GM10847 (cell line): Measurements from ENCODE around the gene SULT1C2.

Source experiments
- POLR2A ChIP-seq: IDR thresholded peaks from 2 replicates; pipeline ENCODE4 v1.6.1; 2011; ENCODE audit not compliant: insufficient read length; ENCODE audit errors: extremely low read depth

SULT1C2 gene

GRCh38 chr2:108271691-108272253 is 16.9 kb upstream of the SULT1C2 start:
- no peak for TF ChIP-seq POLR2A

DNA sequence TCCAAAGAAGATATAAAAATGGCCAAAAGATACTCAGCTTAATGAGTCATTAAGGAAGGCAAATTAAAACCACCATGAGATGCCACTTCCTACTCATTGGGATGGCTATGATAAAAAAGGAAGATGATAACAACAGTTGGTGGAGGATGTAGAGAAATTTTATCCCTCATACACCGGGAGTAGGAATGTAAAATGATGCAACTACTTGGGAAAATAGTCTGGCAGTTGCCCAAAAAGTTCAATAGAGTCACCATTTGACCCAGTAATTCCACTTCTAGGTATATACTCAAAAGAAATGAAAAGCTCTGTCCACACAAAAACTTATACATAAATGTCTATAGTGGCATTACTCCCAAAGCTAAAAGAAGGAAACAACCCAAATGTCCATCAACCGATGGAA is 10.1 kb upstream of the SULT1C2 start:
- TF ChIP-seq POLR2A = no peak

- no peak for TF ChIP-seq POLR2A
These were observed 9.2 kb upstream of the SULT1C2 start for GRCh38 chr2:108279468-108279867.

DNA sequence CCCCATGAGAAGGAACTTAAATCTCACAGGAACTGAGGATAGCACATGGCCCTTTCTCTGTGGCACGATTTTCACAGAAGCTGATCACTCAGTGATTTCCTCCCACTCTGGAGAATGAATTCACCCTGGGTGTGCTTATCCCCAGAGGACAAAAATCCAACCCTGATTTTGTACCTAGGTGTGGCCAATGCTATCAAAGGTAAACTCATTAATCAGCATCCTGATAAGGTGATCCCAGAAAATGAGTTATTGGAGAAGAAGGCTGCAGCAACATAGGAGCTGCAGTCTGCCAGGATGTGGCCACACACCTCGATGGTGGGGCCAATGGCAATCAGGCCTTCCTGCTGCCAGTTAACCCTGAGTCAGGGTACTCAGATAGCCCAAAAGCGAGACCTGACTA is 8.2 kb upstream of the SULT1C2 start:
- no peak for TF ChIP-seq POLR2A

DNA sequence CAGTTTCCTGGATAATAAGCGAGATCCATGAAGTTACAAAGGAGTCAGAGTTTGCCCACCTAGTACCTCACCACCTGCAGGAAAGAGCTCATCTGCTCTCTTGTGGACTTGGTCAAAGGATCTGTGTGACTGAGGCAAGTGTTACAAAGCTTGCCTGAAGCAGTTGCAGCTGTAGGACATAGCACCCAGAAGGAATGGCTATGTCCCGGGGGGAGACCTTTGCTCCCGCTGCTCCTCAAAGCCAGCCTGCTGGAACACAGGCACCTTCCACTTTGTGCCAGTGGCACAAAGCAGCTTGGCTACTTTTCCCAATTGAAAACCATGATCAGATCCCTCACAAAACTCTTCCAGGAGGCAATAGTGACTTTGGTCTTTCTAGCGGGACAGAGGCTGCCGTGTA is 3.1 kb upstream of the SULT1C2 start:
- TF ChIP-seq POLR2A = no peak

GRCh38 chr2:108287169-108287568 is 1.5 kb upstream of the SULT1C2 start:
- TF ChIP-seq POLR2A = no peak

DNA sequence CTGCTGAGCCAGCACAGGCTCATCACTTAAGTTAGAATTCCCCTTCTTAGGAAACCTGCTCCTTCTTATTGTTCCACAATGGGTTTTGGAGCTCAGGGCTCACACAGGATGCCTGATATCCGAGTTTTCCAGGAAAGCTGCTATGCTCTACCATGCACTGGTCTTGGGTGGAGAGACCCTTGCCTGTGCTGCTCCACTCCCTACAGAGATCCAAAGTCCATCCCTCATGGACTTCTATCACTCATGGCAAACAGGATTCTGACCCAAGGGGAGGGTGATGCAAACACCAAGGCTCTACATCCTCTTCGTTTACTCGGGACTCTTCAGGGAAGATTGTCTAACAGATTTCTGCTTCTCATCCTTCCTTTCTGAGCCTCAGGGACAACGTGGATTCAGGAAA is 5.2 kb downstream of the SULT1C2 start:
- TF ChIP-seq POLR2A = no peak

- no peak for TF ChIP-seq POLR2A
These were observed 8.9 kb downstream of the SULT1C2 start for GRCh38 chr2:108297436-108298141.

DNA sequence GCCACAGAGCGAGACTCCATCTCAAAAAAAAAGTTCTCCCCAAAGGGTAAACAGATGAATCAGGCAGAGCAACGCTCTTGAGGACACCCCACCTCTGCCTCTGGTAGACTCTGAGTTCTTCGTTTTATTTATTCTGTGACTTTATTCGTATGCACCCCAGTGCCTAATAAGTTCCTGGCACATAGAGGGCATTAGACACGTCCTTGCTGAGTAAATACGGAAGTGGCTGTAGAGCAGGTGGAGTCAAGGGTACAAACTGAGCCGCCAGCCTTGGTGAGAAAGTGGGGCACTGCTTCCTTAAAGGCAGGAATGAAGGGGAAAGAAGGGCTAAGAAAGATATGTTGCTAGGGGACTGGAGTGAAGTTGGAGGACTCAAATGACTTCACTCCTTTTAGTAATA is 12.9 kb downstream of the SULT1C2 start:
- TF ChIP-seq POLR2A = no peak

- no peak for TF ChIP-seq POLR2A
These were observed 16.3 kb downstream of the SULT1C2 start for GRCh38 chr2:108304975-108305374.

DNA sequence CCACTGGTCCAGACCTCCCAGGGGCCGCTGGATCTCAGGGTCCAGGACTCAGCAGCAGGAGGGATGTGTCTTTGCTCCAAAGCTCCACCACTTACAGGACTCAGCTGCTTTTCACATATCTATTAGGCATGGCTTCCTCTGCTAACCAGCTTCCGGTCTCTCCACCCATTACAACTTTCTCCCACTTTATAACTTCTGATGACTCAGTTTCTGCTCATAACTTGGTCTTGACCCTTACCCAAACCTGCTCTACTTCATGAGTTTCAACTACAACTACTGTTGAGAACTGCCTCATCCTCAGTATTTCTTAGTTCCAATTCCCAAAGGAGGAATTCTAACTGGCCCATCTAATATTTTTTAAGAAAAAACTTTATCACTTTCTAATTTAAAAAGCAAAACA is 17.2 kb downstream of the SULT1C2 start:
- TF ChIP-seq POLR2A = no peak

DNA sequence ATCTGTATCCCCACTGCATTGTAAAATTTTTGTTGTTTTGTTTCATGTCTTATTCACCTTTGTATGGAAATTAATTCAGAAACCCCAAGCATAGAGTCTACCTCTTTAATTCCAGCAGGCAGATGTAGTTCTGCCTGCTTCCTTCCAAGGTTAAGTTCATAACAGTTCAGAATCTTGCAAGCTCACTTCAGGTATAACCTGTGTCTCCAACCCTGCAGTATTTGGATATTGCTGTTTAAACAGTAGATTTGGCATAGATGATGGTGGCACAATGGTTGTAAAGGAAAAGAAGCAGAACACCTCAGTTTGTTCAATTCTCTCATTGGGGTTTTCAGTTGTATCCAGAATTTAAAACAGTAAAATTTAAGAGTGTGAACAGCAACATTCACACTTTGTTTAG is 21.2 kb downstream of the SULT1C2 start:
- TF ChIP-seq POLR2A = no peak

- TF ChIP-seq POLR2A = no peak
These were observed 26.0 kb downstream of the SULT1C2 start for GRCh38 chr2:108314586-108315296.

GRCh38 chr2:108315444-108315934 is 26.8 kb downstream of the SULT1C2 start:
- TF ChIP-seq POLR2A = no peak

DNA sequence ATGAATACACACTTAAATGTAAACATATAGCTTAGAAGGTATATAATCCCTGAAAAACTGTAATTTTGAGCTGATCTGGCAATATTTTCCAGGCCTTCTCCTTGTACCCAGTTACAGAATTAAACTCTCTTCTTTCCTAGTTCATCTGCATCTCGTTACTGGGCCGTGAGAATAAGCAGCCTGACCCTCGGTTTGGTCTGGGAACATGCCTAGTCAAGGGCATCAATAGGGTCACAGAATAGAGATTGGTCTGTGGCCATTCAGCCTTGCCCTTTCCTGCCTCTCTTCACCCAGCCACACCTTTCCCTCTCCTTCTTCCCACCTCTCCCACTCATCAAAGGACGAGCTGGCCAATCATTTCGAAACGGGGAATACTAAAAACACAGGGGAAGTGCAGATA is 27.3 kb downstream of the SULT1C2 start:
- no peak for TF ChIP-seq POLR2A
